GM18508 (cell line): ENCODE data around the gene COPS7A.
"Not testable (repeated sequence)": the region's sequence is repeated elsewhere in the genome, so short reads cannot be mapped to it uniquely, and the experiment has no call there.

Experiments used
- ATAC-seq: cut with Tn5 transposase; IDR thresholded peaks from one replicate; pipeline ENCODE4 v1.9.1; 2021; ENCODE audit warnings: moderate number of reproducible peaks; ENCODE audit not compliant: insufficient read depth, unreplicated experiment

COPS7A gene

DNA sequence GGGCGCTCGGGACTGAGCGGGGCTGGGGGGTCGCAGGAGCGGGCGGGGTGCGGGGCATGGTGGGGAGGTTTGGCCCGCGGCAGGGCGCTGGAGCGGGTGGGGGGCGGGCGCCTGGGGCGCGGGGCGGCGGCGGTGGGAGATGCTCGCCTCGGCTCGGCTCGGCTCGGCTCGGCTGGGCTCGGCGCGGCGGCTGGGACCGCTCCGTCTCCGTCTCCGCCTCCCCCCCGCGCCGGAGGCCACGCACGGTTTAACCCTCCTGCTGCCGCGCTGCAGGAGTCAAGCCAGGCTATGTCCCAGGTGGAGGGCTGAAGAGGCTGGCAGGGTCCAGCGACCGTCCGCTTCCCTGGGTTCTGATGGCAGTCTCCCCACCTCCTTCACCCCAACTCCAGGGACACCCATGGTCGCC, 23.2 kb upstream of the COPS7A start, which contains the start of gene PIANP:
Gene PIANP (minus strand): TSS at position 170 of the 406 bp plus-strand sequence. CDS start 2,754 bp downstream, outside the sequence.
- no peak for ATAC-seq

DNA sequence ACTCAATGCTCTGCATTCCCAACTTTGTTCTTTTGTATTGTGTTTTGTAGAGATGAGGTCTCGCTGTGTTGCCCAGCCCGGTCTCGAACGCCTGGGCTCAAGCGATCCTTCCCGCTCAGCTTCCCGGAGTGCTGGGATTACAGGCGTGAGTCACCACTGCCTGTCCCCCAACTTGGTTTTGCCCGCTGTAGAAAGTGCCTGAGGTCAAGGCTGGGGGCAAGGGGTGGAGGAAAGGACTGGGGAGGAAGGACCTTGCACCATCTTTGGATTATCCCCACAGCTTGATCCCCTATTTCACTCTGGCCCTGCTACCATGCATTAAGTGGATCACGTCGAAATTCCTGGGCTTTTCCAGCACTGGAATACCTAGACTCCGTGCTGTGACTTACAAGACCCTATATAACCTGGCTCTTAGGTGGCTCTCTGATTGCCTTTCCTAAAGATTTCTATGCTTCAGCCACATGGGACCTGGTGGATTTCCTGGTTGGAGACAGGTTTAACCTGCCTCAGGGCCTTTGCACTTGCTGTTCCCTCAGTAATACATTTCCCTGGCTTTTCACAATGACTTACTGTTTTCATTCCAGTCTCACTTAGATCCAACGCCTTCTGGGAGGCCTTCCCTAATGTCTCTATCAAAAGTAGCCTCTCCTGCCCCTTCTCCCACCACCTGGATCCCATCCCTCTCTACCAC, 22.6 kb upstream of the COPS7A start:
- no peak for ATAC-seq

DNA sequence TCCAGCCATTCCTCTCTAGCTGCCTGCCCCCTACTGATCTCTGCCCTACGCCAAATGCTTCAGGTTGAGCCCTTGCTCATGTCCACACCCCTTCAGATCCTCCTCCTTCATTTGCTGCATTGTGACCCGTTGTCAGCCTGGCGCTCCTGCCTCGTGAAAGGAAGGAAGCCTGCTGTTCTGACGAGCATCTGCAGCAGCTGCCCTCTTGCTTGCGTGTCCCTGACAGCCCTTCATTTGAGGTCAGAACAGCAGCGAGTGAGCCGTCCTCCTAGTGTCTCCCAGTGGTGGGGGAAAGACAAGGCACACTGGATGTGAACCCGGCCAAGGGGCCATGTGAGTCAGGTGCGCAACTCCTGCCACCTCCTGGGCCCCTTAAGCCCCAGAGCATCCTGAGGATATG, 20.2 kb upstream of the COPS7A start:
- no peak for ATAC-seq

DNA sequence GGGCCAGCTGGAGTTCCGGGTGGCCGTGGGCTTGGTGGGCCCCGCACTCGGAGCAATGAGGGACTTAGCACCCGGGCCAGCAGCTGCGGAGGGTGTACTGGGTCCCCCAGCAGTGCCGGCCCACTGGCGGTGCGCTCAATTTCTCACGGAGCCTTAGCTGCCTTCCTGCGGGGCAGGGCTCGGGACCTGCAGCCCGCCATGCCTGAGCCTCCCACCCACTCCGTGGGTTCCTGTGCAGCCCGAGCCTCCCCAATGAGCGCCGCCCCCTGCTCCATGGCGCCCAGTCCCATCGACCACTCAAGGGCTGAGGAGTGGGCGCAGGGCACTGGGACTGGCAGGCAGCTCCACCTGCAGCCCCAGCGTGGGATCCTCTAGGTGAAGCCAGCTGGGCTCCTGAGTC, 15.5 kb upstream of the COPS7A start:
- not testable (repeated sequence) for ATAC-seq

DNA sequence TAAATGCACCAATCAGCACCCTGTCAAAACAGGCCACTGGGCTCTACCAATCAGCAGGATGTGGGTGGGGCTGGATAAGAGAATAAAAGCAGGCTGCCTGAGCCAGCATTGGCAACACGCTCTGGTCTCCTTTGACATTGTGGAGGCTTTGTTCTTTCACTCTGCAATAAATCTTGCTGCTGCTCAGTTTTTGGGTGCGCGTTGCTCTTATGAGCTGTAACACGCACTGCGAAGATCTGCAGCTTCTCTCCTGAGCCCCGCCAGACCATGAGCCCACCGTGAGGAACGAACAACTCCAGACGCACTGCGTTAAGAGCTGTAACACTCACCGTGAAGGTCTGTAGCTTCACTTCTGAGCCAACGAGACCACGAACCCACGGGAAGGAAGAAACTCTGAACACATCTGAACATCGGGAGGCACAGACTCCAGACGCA, 14.9 kb upstream of the COPS7A start:
- no peak for ATAC-seq

DNA sequence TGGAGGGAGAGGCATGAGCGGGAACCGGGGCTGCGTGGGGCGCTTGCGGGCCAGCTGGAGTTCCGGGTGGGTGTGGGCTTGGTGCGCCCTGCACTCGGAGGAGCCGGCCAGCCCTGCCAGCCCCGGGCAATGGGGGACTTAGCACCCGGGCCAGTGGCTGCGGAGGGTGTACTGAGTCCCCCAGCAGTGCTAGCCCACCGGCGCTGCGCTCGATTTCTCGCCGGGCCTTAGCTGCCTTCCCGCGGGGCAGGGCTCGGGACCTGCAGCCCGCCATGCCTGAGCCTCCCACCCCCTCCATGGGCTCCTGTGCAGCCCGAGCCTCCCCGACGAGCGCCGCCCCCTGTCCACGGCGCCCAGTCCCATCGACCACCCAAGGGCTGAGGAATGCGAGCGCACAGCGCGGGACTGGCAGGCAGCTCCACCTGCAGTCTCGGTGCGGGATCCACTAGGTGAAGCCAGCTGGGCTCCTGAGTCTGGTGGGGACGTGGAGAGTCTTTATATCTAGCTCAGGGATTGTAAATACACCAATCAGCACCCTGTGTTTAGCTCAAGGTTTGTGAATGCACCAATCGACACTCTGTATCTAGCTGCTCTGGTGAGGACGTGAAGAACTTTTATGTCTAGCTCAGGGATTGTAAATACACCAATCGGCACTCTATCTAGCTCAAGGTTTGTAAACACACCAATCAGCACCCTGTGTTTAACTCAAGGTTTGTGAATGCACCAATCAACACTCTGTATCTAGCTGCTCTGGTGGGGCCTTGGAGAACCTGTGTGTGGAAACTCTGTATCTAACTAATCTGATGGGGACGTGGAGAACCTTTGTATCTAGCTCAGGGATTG, 7.6 kb upstream of the COPS7A start:
- not testable (repeated sequence) for ATAC-seq

DNA sequence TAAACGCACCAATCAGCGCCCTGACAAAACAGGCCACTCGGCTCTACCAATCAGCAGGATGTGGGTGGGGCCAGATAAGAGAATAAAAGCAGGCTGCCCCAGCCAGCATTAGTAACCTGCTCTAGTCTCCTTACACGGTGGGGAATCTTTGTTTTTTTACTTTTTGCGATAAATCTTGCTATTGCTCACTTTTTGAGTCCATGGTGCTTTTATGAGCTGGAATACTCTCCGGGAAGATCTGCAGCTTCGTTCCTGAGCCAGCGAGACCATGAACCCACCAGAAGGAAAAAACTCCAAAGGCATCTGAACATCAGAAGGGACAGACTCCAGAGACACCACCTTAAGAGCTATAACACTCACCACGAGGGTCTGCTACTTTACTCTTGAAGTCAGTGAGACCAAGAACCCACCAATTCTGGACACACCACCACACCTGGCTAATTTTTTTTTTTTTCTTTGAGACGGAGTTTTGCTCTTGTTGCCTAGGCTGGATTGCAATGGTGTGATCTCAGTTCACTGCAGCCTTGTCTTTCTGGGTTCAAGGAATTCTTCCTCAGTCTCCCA, 6.9 kb upstream of the COPS7A start:
- no peak for ATAC-seq

DNA sequence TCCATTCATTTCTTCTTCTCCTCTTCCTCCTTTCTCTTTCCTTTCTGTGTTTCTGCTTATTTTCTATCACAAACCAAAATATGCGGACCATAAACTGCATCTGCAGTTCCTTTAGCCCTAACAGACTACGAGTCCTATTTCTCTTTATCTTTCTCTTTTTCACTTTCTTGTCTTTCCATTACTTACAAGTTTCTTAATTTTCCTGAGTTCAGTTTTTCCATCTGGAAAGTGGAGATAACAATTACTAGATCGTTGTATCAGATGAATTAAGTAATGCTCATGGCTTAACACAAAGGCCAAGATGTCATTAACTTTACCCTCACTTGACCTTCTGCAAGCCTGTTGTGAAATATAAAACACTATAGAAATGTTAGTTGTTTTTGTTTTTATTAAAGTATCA, 983 bp upstream of the COPS7A start:
- ATAC-seq = no peak

DNA sequence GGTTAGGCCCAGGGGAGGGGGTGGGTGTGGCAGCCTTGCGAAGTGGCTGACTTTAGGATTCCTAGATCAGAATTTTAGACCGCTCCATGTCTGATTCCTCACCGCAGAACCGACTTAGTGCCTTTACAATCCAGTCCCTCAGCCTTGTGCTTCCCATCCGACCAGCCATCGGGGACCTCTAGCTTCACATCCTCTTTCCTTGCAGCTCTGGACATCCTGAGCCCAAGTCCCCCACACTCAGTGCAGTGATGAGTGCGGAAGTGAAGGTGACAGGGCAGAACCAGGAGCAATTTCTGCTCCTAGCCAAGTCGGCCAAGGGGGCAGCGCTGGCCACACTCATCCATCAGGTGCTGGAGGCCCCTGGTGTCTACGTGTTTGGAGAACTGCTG, 557 bp downstream of the COPS7A start:
- ATAC-seq = no peak

DNA sequence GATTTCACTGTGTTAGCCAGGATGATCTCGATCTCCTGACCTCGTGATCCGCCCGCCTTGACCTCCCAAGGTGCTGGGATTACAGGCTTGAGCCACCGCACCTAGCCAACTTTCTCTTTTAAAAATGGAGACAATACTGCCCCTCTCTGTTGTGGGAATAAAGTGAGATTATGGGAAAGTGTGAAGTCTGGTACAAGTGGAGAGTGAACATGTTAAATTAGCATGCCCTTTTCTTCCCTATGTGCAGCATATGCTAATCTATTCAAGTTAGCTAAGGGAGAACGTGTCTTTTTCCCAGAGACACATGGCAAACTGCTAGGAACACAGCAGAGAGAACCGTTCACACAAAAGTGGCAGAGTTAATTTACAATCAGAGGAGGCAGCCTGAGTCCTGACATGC, 1.5 kb downstream of the COPS7A start:
- no peak for ATAC-seq

DNA sequence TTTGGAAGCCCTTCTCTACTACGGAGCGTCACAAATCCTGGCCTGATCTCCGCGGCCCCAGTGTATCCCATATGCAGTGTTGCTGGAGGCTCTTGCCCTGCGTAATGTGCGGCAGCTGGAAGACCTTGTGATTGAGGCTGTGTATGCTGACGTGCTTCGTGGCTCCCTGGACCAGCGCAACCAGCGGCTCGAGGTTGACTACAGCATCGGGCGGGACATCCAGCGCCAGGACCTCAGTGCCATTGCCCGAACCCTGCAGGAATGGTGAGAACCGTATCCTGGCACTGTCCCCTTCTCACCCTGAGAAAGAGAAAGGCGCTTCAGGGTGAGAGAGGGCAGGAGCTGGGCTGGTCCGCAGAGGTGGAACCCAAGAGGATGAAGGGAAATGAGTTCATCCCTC, 5.3 kb downstream of the COPS7A start:
- ATAC-seq = no peak

DNA sequence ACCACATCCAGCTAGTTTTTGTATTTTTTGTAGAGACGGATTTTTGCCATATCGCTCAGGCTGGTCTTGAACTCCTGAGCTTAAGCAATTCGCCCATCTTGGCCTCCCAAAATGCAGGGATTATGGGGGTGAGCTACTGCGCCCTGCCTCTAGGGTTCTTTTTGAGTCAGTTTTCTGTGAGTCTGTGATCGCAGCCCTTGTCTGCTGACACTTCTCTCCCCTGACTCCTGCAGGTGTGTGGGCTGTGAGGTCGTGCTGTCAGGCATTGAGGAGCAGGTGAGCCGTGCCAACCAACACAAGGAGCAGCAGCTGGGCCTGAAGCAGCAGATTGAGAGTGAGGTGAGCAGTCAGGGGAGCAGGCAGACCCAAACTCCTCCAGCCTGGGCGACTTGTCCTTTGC, 6.3 kb downstream of the COPS7A start:
- no peak for ATAC-seq

DNA sequence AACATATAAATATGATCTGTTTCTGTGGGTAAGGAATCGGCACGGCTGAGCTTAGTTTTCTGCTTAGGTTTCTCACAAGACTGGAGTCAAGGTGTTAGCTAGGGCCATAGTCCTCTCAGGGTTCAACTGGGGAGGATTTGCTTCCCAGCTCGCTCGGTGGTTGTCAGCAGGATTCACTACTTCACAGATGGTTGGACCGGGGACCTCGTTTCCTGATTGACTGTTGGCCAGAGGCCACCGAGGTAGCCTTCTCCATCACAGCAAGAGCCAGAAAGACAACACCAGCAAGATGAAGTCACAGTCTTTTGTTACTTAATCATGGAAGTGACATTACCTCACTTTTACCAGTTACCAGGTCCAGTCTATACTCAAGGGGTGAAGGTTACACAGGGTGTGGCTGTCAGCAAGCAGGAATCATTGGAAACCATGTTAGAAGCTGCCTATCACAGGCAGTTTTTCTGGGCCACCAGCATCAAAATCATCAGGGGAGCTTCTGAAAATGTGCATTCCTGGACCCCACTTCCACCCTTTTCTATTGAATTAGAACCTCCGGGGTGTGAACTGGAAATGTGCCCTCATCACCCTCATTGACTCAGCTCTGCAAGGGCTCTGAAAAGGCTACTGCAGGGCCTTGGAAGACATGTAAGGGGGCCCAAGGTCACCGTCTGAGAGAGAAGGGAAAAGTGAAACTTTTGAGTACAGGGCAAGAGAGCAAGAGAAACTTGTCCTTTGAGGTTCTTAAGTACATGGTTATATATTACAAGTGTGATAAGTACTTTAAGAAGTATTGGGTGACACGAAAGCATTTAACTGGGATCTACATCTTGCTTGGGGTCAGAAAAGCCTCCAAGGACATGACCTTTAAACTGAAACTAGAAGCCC, 10.9 kb downstream of the COPS7A start:
- ATAC-seq = no peak

DNA sequence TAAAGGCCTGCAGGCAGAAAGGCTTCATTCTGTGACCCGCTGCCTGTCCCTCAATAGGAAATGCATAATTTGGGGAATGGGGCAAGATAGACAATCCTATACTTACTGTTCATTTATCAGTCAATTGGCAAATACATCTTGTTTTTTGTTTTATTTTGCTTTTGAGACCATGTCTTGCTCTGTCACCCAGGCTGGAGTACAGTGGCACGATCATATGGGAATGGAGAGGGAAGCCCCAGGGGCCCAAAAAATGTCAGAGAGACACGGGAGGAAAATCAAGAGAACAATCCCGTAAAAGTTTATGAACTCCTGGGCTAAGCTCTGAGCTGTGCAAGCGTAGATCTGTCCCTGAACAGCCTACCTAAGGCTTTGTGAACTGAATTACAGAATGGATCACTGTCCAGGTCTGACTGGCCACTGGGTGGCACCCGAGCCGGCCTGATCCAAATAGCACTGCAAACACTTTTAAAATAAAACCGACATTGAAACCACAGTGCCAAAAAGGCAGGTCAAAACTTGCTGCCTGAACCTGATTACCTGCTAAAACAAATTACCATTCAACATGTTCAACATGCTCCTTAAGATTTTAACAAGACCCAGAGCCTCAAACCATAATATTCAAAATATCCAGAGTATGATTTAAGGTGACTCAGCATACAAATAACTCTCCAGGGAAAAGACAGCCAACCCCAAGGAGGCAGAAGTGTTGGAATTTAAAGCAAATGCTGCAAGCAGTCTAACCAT, 11.8 kb downstream of the COPS7A start:
- no peak for ATAC-seq

DNA sequence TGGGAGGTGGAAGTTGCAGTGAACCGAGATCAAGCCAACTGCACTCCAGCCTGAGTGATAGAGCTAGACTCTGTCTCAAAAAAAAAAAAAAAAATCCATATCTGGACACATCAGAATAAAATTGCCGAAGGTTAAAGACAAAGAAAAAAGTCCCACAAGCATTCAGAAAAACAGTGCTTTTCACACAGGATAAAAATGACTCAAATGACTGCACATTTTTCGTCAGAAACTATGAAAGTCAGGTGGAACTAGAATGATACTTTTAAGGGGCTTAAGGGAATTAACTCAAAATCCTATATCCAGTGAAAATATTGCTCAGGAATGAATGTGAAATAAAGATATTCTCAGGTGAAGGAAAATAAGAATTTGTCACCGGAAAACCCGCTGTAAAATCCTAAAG, 12.9 kb downstream of the COPS7A start:
- no peak for ATAC-seq

DNA sequence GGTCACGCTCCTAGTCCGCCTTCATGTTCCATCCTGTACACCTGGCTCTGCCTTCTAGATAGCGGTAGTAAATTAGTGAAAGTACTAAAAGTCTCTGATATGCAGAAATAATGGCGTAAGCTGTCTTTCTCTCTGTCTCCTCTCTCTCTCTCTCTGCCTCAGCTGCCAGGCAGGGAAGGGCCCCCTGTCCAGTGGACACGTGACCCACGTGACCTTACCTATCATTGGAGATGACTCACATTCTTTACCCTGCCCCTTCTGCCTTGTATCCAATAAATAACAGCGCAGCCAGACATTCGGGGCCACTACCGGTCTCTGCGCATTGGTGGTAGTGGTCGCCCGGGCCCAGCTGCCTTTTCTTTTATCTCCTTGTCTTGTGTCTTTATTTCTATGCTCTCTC, 18.2 kb downstream of the COPS7A start:
- ATAC-seq = not testable (repeated sequence)

DNA sequence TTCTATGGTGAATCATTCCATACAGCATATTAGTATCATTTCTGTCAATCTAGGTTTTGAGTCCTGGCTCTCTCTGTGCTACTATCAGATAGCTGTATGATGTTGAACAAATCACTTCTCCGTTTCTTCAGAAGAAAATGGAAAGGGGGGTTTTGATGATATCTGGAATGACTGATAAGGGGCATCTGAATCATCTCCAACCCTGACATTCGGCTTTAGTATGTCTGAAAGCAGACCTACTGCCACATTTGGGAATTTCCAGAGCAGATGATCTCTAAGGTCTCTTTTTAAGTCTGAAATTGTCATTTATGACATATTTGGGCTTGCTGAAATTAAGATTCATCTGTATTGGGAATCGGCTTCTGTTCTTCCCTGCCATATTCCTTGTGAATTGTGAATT, 19.0 kb downstream of the COPS7A start:
- ATAC-seq = no peak

DNA sequence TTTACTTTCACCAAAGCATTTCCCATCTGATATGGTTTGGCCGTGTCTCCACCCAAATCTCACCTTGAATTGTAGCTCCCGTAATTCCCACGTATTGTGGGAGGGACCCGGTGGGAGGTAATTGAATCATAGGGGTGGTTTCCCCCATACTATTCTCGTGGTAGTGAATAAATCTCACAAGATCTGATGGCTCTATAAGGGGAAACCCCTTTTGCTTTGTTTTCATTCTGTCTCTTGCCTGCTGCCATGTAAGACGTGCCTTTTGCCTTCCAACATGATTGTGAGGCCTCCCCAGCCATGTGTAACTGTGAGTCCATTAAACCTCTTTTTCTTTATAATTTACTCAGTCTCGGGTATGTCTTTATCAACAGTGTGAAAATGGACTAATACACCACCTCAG, 19.5 kb downstream of the COPS7A start:
- not testable (repeated sequence) for ATAC-seq

DNA sequence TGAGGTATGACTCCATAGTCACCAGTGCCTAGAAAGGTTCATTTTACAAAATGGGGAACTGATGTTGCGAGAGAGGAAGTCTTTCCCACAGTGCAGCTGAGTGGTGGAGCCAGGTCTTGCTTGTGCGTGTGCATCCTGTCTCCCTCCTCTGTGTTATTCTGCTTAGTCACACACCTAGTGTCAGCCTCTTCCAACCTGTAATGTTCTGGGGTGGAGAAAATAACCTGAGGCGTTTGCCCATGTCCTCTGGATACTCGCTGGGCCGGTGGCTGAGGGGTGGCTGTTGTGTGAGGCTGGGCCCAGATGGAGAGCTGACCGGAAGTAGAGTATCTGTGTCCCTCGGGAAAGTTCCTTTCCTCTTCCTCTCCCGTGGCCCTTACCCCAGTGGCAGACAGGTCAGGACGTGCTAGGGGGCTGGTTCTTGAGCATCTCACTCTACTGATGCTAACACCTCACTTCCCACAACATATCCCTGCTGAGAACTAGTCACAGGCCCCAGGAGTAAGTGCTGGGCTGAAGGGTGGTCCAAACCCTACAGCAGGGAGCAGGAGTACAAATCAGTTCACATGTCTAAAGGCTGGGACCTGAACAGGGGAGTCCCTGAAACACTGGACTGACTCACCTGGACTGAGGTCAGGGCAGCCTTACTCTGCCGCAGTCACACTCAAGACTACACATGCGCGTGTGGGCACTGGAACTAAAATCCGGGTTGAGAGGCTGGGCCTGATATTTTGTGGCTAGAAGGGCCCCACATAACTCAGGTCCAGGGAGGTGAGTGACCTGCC, 22.1 kb downstream of the COPS7A start:
- ATAC-seq = no peak
